H1 (cell line): ENCODE results near the gene ERCC3. TPM values are rescaled to one million over a fixed set of nuclear protein-coding genes. Genes with fewer than 3 reads are reported as not detected.

Experiments used
- CTCF ChIA-PET: fragments of 300-600 bp; sonication (Branson Sonifier 250); formaldehyde crosslinking; loops from one replicate; lab custom pipeline; 2021; ENCODE audit not compliant: partially characterized antibody; lab: Charles Lee
- POLR2A ChIA-PET: fragments of 300-600 bp; sonication (Branson Sonifier 250); formaldehyde crosslinking; loops from one replicate; lab custom pipeline; 2021; ENCODE audit warnings: inconsistent platforms; ENCODE audit not compliant: partially characterized antibody; lab: Charles Lee
- DNase-seq, 2 experiments: peaks; one replicate each; pipeline versions ENCODE4 v3.0.0 to v3.0.0-alpha.2; 2010 to 2022; ENCODE audit warnings: low spot score in 2 of 2, low read depth in 1 of 2, mixed read lengths in 1 of 2
- FAIRE-seq: peaks from 2 replicates; lab custom pipeline; 2011; peaks lifted over from hg19 to GRCh38; lab: Jason Lieb, UNC
- H2AFZ ChIP-seq: 2 replicates; pipeline ENCODE4 v1.8.1; 2012; ENCODE audit warnings: low read length, inconsistent platforms
- H2AK5ac ChIP-seq: 2 replicates; pipeline ENCODE4 v1.6.1; 2013; ENCODE audit warnings: low read depth, low read length
- H2BK120ac ChIP-seq: replicated peaks from 2 replicates; pipeline ENCODE3; 2013; ENCODE audit warnings: low read depth, low read length, inconsistent platforms
- H2BK12ac ChIP-seq: 2 replicates; pipeline ENCODE4 v1.6.1; 2013; ENCODE audit warnings: low read depth, low read length
- H2BK15ac ChIP-seq: 2 replicates; pipeline ENCODE4 v1.6.1; 2013; ENCODE audit warnings: low read length
- H2BK20ac ChIP-seq: 2 replicates; pipeline ENCODE4 v1.6.1; 2013; ENCODE audit warnings: low read length
- H2BK5ac ChIP-seq: 2 replicates; pipeline ENCODE4 v1.6.1; 2013; ENCODE audit warnings: low read depth, low read length
- H3K14ac ChIP-seq: 2 replicates; pipeline ENCODE4 v1.6.1; 2013; ENCODE audit warnings: inconsistent platforms; ENCODE audit not compliant: insufficient read length
- H3K18ac ChIP-seq: 2 replicates; pipeline ENCODE4 v1.6.1; 2013; ENCODE audit warnings: low read length; ENCODE audit errors: extremely low read depth
- H3K23ac ChIP-seq: 2 replicates; pipeline ENCODE4 v1.6.1; 2013; ENCODE audit warnings: inconsistent platforms; ENCODE audit not compliant: insufficient read length
- H3K23me2 ChIP-seq: 2 replicates; pipeline ENCODE4 v1.6.1; 2013; ENCODE audit warnings: low read depth, low read length
- H3K27ac ChIP-seq: 2 replicates; pipeline ENCODE4 v1.6.1; 2011; ENCODE audit warnings: low read depth, low read length, inconsistent platforms
- H3K27me3 ChIP-seq, 4 experiments: replicated peaks in 1 of 4; 1 replicate in 1 of 4; 2 replicates in 3 of 4; pipeline versions ENCODE4 v1.6.1 to v1.8.1; 2011 to 2013; ENCODE audit warnings: low read length in 3 of 4, mild to moderate bottlenecking in 3 of 4, inconsistent platforms in 2 of 4, mixed read lengths in 2 of 4, moderate library complexity in 1 of 4; ENCODE audit not compliant: control insufficient read depth in 3 of 4, insufficient read depth in 3 of 4; ENCODE audit errors: extremely low read depth in 1 of 4
- H3K36me3 ChIP-seq, 4 experiments: 2 replicates each; pipeline versions ENCODE4 v1.6.1 to v1.8.1; 2011 to 2013; ENCODE audit warnings: mild to moderate bottlenecking in 4 of 4, low read length in 3 of 4, moderate library complexity in 2 of 4, control low read depth in 1 of 4, inconsistent platforms in 1 of 4; ENCODE audit not compliant: insufficient read depth in 4 of 4, control insufficient read depth in 2 of 4
- H3K4ac ChIP-seq: replicated peaks from 2 replicates; pipeline ENCODE3; 2013; ENCODE audit warnings: low read length, low read depth, mixed read lengths, inconsistent platforms; ENCODE audit not compliant: insufficient read length
- H3K4me1 ChIP-seq, 4 experiments: replicated peaks in 1 of 4; 1 replicate in 1 of 4; 2 replicates in 3 of 4; pipeline versions ENCODE4 v1.6.1 to v1.8.1; 2011 to 2013; ENCODE audit warnings: low read length in 3 of 4, inconsistent platforms in 2 of 4, mixed read lengths in 1 of 4; ENCODE audit not compliant: insufficient read depth in 4 of 4, control insufficient read depth in 3 of 4
- H3K4me2 ChIP-seq, 2 experiments: 2 replicates each; pipeline versions ENCODE4 v1.6.1 to v1.8.1; 2011 to 2013; ENCODE audit warnings: low read depth in 2 of 2, low read length in 2 of 2, control low read depth in 1 of 2, inconsistent platforms in 1 of 2, mild to moderate bottlenecking in 1 of 2; ENCODE audit not compliant: insufficient read depth in 1 of 2
- H3K4me3 ChIP-seq, 4 experiments: fragments of 200-600, 300-600 bp in 1 of 4; sonication (generic), shearing (Covaris generic), sonication (Bioruptor Twin) in 1 of 4; 2 replicates each; pipeline versions ENCODE4 v1.5.1 to v1.8.1; 2011 to 2016; ENCODE audit warnings: low read length in 4 of 4, low read depth in 3 of 4, control low read depth in 2 of 4, inconsistent platforms in 2 of 4, mild to moderate bottlenecking in 2 of 4, mixed read lengths in 1 of 4, moderate library complexity in 1 of 4; ENCODE audit not compliant: insufficient read depth in 2 of 4; ENCODE audit errors: extremely low read depth in 1 of 4
- H3K56ac ChIP-seq: replicated peaks from 2 replicates; pipeline ENCODE3; 2013; ENCODE audit warnings: low read depth, mild to moderate bottlenecking, mixed read lengths, low read length, inconsistent platforms; ENCODE audit not compliant: insufficient read length
- H3K79me1 ChIP-seq: 2 replicates; pipeline ENCODE4 v1.6.1; 2013; ENCODE audit warnings: low read depth, low read length, control low read depth
- H3K79me2 ChIP-seq, 2 experiments: 2 replicates each; pipeline versions ENCODE4 v1.6.1 to v1.8.1; 2012 to 2013; ENCODE audit warnings: low read length in 2 of 2, mild to moderate bottlenecking in 2 of 2, inconsistent platforms in 1 of 2; ENCODE audit not compliant: insufficient read depth in 2 of 2, control insufficient read depth in 1 of 2
- H3K9ac ChIP-seq, 4 experiments: replicated peaks in 1 of 4; 1 replicate in 1 of 4; 2 replicates in 3 of 4; pipeline versions ENCODE4 v1.6.1 to v1.8.1; 2011 to 2013; ENCODE audit warnings: low read depth in 3 of 4, low read length in 3 of 4, control low read depth in 2 of 4, mild to moderate bottlenecking in 2 of 4, moderate library complexity in 2 of 4, inconsistent platforms in 1 of 4; ENCODE audit errors: extremely low read depth in 1 of 4
- H3K9me3 ChIP-seq, 2 experiments: 2 replicates each; pipeline versions ENCODE4 v1.6.1 to v1.8.1; 2012 to 2013; ENCODE audit warnings: mild to moderate bottlenecking in 2 of 2, moderate library complexity in 2 of 2, control low read depth in 1 of 2, inconsistent platforms in 1 of 2, low read depth in 1 of 2, low read length in 1 of 2, mixed read lengths in 1 of 2; ENCODE audit not compliant: insufficient read depth in 2 of 2
- H4K20me1 ChIP-seq, 2 experiments: replicated peaks in 1 of 2; 2 replicates each; pipeline versions ENCODE3 to v1.8.1; 2011 to 2013; ENCODE audit warnings: inconsistent platforms in 2 of 2, low read length in 2 of 2, mild to moderate bottlenecking in 1 of 2; ENCODE audit not compliant: insufficient read depth in 2 of 2, control insufficient read depth in 1 of 2
- H4K5ac ChIP-seq: 2 replicates; pipeline ENCODE4 v1.6.1; 2013; ENCODE audit warnings: low read length, low read depth, mixed read lengths, inconsistent platforms; ENCODE audit not compliant: insufficient read length
- H4K8ac ChIP-seq: 2 replicates; pipeline ENCODE4 v1.8.0; 2013; ENCODE audit warnings: mild to moderate bottlenecking, moderate library complexity, low read length, inconsistent platforms; ENCODE audit not compliant: insufficient read depth; ENCODE audit errors: extremely low read depth
- H4K91ac ChIP-seq: replicated peaks from 2 replicates; pipeline ENCODE3; 2013; ENCODE audit warnings: low read length, mixed read lengths, inconsistent platforms; ENCODE audit not compliant: insufficient read length
- BCL11A ChIP-seq, 2 experiments: IDR thresholded peaks; one replicate each; pipeline ENCODE4 v1.6.1; 2011; ENCODE audit warnings: low read depth in 2 of 2, low read length in 2 of 2, mild to moderate bottlenecking in 2 of 2
- BRCA1 ChIP-seq: IDR thresholded peaks from 2 replicates; pipeline ENCODE4 v1.6.1; 2012; ENCODE audit warnings: low read depth, low read length, improper control_type of control experiment
- CEBPB ChIP-seq: IDR thresholded peaks from 2 replicates; pipeline ENCODE4 v1.6.1; 2012; ENCODE audit warnings: low read depth, low read length
- CHD1 ChIP-seq: IDR thresholded peaks from 2 replicates; pipeline ENCODE4 v1.6.1; 2012; ENCODE audit warnings: low read depth, low read length, improper control_type of control experiment
- CREB1 ChIP-seq: IDR thresholded peaks from 2 replicates; pipeline ENCODE4 v1.6.1; 2012; ENCODE audit warnings: inconsistent platforms
- EGR1 ChIP-seq: IDR thresholded peaks from 2 replicates; pipeline ENCODE4 v1.6.1; 2011; ENCODE audit warnings: low read depth, low read length, borderline replicate concordance
- GTF2F1 ChIP-seq: IDR thresholded peaks from 2 replicates; pipeline ENCODE4 v1.6.1; 2012; ENCODE audit warnings: low read depth, low read length, improper control_type of control experiment, borderline replicate concordance
- JUN ChIP-seq: IDR thresholded peaks from 2 replicates; pipeline ENCODE4 v1.6.1; 2011; ENCODE audit warnings: low read depth, mild to moderate bottlenecking, improper control_type of control experiment, low read length
- KDM4A ChIP-seq: IDR thresholded peaks from one replicate; pipeline ENCODE4 v1.7.1; 2012; ENCODE audit warnings: low read depth, mild to moderate bottlenecking, moderate library complexity, low read length, inconsistent platforms; ENCODE audit not compliant: severe bottlenecking
- KDM5A ChIP-seq: fragments of 200-600 bp; IDR thresholded peaks from 2 replicates; pipeline ENCODE4 v1.7.1; 2012; ENCODE audit warnings: mild to moderate bottlenecking, low read length, inconsistent platforms, mixed read lengths
- SUZ12 ChIP-seq: fragments of 200-600 bp; sonication (generic); IDR thresholded peaks from 2 replicates; pipeline ENCODE4 v1.6.1; 2012; ENCODE audit warnings: mild to moderate bottlenecking, inconsistent platforms, low read length, moderate library complexity, mixed read lengths
- WGBS, 2 experiments: shearing (Covaris generic) in 1 of 2; methylation state at CpG; one replicate each; pipeline versions ENCODE4 v1.1.6 to v1.1.7; 2013 to 2015; ENCODE audit warnings: low lambda C conversion rate in 2 of 2, mixed read lengths in 2 of 2, inconsistent platforms in 1 of 2, low coverage in 1 of 2, missing lambda C conversion rate in 1 of 2; ENCODE audit not compliant: insufficient replicate concordance in 2 of 2, insufficient coverage in 1 of 2, insufficient read length in 1 of 2; ENCODE audit errors: extremely low coverage in 1 of 2, missing lambda C conversion rate in 1 of 2; 5-methylcytosine and 5-hydroxymethylcytosine counted together
- polyA plus RNA-seq, 7 experiments: library from polyadenylated mRNA; depleted of rRNA in 3 of 7; stranded (reverse) in 5 of 7; unstranded in 2 of 7; fragments of >200 nt in 5 of 7; fragments of 200-250 nt in 2 of 7; gene quantifications; 1 replicate in 5 of 7; 2 replicates in 1 of 7; 4 replicates in 1 of 7; pipeline versions ENCODE4 v1.2.1 to v1.2.3, GENCODE V29; 2011 to 2013; ENCODE audit warnings: missing spikeins in 2 of 7, mixed read lengths in 2 of 7
- total RNA-seq: library from RNA; stranded (reverse); fragmentation: NEBNext Ultra II Directional; extraction: Animal tissue kit (Norgen Biotek cat#: 25700); gene quantifications from 2 replicates; pipeline ENCODE4 v1.2.1, GENCODE V29; 2021
- TF ChIP-seq, protein P1 (sequence below): IDR thresholded peaks from 2 replicates; pipeline ENCODE4 v1.6.1; 2011; ENCODE audit warnings: low read depth, mild to moderate bottlenecking, low read length; ENCODE audit not compliant: insufficient read depth
- TF ChIP-seq, protein P2 (sequence below): IDR thresholded peaks from 2 replicates; pipeline ENCODE4 v1.6.1; 2012; ENCODE audit warnings: inconsistent platforms

ERCC3 gene
- total and polyA plus RNA-seq, 2 of the 8 experiments (the other 6 are each of a cell fraction or from before 2014, with no cell fraction given) = 41.8 to 48.9 TPM

DNA sequence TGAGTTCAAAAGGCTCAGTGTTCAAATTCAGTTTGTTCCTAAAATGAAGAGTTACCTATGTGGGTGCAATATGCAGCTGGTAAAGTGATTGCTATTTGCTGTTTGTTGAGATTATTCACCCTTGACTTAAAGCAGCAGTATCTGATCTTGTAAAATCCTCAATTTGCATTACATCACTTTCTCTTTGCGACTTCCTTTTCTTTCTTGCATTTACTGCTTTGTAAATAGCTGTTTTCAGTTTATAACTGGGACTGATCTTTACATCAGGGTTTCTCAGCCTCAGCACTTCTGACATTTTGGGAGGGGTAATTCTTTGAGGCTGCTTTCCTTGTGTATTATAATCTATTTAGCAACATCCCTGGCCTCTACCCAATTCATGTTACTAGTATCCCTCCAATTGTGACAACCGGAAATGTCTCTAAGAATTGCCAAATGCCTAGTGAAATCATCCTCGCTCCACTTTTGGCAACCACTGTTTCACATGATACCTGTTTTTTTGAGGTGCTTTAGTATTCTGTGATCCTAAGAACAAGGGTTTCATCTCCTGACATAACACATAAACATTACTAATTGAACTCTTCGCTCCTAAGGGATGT lies 12.1 kb upstream of the ERCC3 start:
- H4K5ac ChIP-seq = no peak overlapping the region
- peaks cover 0 to 11% (median 3%) of the 10 kb centered on the region in 4 experiments; a peak in 5 of 8 replicates for H3K36me3 ChIP-seq
- no peak overlapping the region for H3K9ac ChIP-seq
- no peak for FAIRE-seq
- H3K79me1 ChIP-seq = no peaks in the 10 kb centered on the region
- H4K20me1 ChIP-seq = no peaks in the 10 kb centered on the region
- no peak overlapping the region for H3K23ac ChIP-seq
- no peaks in the 10 kb centered on the region for H3K79me2 ChIP-seq
- H2BK5ac ChIP-seq = no peak overlapping the region
- no peak overlapping the region for H3K18ac ChIP-seq
- H3K4me1 ChIP-seq = no peaks in the 10 kb centered on the region
- no peak overlapping the region for H2BK15ac ChIP-seq
- no peak overlapping the region for H2BK12ac ChIP-seq
- H2AK5ac ChIP-seq = no peak overlapping the region
- POLR2A ChIA-PET = interaction anchor here (0.7 kb wide), 1 partner anchor 157 kb away, joined by 3 read pairs; no protein-coding TSS in a partner anchor
- no peak for DNase-seq
- CTCF ChIA-PET = interaction anchor here (0.7 to 2.0 kb wide), 4 partner anchors 12 to 281 kb away, joined by 3 to 9 read pairs (median 3); no protein-coding TSS in a partner anchor
- no peaks in the 10 kb centered on the region for H3K9me3 ChIP-seq
- H3K27me3 ChIP-seq = no peaks in the 10 kb centered on the region
- no peak overlapping the region for H3K4ac ChIP-seq
- H3K4me3 ChIP-seq = no peak overlapping the region
- H2AFZ ChIP-seq = no peak overlapping the region
- no peak overlapping the region for H3K56ac ChIP-seq
- no peak overlapping the region for H4K91ac ChIP-seq
- no peaks in the 10 kb centered on the region for H3K23me2 ChIP-seq
- H4K8ac ChIP-seq = no peak overlapping the region
- H3K4me2 ChIP-seq = no peak overlapping the region
- H3K14ac ChIP-seq = no peak overlapping the region
- WGBS, 2 experiments = 93% methylated on average over 4 of the region's 4 CpGs; no CpG with 5 or more reads in 1 of the 2 experiments
- no peak overlapping the region for H3K27ac ChIP-seq
- H2BK20ac ChIP-seq = no peak overlapping the region
- H2BK120ac ChIP-seq = no peak overlapping the region
- TF ChIP-seq CHD1 = no peak
- no peak for TF ChIP-seq CREB1
- TF ChIP-seq KDM4A = no peak
- no peak for TF ChIP-seq KDM5A
- no peak for TF ChIP-seq CEBPB
- TF ChIP-seq BRCA1 = no peak
- no peak for TF ChIP-seq GTF2F1
- TF ChIP-seq EGR1 = no peak
- TF ChIP-seq BCL11A (IDR thresholded peaks at IDR 0.05; ENCODE audit: low read depth in 2 of 2, low read length in 2 of 2) = no peak
- TF ChIP-seq, protein P1, sequence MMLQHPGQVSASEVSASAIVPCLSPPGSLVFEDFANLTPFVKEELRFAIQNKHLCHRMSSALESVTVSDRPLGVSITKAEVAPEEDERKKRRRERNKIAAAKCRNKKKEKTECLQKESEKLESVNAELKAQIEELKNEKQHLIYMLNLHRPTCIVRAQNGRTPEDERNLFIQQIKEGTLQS = no peak
- TF ChIP-seq SUZ12 = no peak
- TF ChIP-seq, protein P2, sequence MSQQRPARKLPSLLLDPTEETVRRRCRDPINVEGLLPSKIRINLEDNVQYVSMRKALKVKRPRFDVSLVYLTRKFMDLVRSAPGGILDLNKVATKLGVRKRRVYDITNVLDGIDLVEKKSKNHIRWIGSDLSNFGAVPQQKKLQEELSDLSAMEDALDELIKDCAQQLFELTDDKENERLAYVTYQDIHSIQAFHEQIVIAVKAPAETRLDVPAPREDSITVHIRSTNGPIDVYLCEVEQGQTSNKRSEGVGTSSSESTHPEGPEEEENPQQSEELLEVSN = no peak
- TF ChIP-seq JUN = no peak
